GM18511 (cell line): Measurements from ENCODE around the gene MYL11.
"Not testable (repeated sequence)": the region's sequence is repeated elsewhere in the genome, so short reads cannot be mapped to it uniquely, and the experiment has no call there.

Experiments
- ATAC-seq: cut with Tn5 transposase; IDR thresholded peaks from one replicate; pipeline ENCODE4 v1.9.1; 2021; ENCODE audit warnings: mild to moderate bottlenecking, moderate library complexity; ENCODE audit not compliant: unreplicated experiment

Gene MYL11, protein sequence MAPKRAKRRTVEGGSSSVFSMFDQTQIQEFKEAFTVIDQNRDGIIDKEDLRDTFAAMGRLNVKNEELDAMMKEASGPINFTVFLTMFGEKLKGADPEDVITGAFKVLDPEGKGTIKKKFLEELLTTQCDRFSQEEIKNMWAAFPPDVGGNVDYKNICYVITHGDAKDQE

DNA sequence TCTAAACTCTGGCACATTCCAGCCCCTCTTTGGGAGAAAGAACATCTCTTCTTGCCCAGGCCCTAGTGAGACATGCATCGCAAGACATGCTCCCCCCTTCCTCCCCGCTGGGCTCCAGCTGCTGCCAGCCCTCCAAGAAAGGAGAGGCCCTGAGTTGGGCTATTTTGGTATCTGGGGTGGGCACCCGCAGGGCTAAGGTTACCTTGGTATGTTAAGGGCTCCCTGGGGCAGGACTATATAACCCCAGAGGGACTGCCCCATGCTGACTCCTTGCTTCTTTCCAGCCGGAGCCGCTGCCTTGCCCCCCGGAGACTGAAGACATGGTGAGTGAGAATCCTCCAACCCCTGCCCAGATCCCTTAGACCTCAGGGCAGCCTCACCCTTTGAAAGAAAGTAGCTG lies at the start of gene MYL11:
Gene MYL11, plus strand, starts transcription at position 265 of the 400 bp plus-strand sequence. Its CDS starts 56 bp downstream, at position 321.
- no peak for ATAC-seq

DNA sequence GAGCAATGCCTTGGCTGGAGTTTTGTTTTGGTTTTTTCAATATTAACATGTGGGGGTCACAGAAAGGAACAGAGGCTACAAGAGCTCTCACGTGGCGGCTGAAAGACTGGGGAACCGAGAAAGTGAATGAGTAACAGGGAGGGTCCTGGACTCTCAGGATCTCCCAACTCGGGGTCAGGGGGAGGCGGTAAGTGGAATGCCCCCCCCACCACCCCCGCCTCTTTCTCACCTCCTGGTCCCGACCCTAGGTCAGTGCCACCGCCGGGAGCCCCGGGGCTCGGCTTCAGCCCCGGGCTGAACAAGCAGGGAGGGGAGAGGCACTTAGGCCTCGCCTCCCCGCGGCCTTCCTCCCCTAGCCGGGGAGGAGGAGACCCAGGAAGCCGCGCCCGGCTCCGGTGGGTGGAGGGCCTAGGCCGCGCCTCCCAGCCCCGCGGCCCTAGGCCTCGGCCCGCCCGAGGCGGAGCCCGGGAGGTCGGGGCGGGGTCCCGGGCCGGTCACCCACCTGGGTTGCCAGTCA lies 40.1 kb upstream of the MYL11 start:
- peak; percentile 88 for ATAC-seq

DNA sequence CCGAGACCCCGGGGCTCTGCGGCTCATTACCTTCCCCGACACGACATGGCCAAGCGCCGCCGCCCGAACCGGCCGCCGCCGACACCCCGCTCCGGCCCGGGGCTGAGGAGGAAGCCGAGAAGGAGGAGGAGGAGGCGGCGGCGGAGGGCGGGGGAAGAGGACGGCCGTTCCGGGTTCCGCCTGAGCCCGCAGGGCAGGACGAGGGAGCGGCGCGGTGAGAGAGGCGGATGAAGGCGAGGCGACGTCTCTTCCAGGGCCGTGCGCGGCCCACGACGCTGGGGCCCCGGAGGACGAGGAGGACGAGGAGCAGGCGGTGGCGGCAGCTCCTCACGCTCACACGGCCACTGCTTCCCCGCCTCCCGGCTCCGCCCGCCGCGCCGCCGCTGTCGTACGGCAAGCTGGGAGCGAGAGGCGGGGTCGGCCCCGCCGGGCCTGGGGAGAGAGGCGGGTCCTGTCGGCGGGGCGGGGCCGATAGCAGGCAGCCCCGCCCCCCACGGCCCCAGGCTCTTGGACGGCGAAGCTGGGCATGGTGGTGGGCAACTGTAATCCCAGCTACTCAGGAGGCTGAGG lies 39.5 kb upstream of the MYL11 start:
- ATAC-seq: peak; percentile 74

DNA sequence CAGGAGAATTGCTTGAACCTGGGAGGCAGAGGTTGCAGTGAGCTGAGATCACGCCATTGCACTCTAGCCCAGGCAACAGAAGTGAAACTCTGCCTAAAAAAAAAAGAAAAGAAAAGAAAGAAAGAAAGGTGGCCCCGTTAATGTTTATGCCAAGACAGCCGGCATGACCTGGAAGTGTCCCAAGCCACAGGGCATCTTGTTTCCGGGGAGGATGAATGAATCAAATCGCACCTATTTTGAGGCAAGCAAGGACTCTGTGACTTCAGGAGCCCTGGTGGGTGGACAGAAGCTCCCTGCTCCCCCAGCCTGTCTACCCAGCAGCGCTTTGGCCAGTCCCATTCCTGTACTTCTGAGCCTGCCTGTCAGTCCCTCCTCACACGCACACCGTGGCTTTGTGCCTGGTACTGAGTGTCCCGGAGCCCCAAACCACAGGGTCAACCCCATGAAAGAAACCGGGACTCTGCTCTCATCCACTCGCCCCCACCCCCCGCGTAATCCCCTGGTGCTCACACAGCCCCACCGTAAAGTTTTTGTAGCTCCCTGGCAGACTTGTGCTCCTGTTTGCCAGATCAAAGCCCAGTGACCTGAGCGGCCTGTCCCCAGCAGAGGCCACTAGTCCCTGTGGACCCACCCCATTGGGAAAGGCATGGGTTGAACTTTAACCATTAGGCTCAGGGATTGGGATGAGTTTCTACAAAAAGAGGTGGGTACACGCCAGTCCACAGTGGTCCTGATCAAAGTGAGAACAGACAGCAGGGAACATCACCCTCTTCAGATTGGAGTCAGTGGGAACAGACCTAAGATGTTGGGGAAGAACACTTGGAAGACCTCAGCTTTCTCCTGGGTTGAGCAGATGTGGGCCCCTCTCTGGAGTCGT lies 38.8 kb upstream of the MYL11 start:
- ATAC-seq: peak; percentile 23

DNA sequence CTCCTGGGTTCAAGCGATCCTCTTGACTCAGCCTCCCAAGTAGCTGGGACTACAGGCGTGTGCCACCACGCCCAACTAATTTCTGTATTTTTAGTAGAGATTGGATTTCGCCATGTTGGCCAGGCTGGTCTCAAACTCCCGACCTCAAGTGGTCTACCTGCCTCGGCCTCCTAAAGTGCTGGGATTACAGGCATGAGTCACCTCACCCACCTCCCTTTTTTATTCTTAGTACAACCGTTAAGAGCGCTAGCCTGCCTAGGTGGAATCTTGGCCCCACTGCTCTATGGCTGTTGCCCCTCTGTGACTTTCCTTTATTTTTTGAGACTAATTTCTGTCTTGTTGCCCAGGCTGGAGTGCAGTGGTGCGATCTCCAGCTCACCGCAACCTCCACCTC lies 36.6 kb upstream of the MYL11 start:
- not testable (repeated sequence) for ATAC-seq

DNA sequence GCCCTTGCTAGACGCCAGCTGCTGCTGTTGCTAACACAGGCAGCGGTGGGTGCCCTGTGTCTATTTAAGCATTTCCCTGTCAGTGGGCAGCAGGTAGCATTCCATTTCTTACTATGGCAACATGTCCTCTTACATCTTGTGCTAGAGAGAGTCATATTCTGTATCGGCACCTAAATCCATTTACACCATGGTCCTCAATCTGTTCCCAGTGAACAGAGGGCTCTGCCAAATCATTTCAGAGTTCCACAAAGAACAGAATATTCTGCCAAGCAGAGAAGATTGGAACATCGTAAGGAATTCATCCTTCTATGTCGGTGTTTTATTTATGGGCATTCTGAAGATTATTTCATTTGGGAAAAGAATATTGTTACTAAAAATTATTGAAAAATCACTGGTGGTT lies 35.9 kb upstream of the MYL11 start:
- ATAC-seq: not testable (repeated sequence)

DNA sequence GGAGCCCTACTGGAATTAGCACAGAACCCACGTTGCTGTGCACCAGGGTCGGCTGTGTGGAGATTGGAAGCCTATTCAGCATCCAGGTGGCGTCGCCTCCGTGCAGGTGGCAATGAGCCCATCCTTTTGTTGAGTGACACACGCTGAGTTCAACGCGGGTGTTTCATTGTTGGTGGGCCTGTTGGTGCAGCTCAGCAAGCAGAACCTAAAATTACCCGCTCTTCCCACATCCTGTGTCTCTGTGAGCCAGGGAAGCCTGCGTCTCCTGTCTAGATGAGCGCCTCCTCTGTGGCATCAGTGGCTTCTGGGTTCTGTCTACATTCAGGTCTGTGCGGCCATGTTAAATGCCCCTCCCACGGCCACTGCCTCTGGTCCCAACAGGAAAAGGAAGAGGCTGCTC lies 34.0 kb upstream of the MYL11 start:
- no peak for ATAC-seq

DNA sequence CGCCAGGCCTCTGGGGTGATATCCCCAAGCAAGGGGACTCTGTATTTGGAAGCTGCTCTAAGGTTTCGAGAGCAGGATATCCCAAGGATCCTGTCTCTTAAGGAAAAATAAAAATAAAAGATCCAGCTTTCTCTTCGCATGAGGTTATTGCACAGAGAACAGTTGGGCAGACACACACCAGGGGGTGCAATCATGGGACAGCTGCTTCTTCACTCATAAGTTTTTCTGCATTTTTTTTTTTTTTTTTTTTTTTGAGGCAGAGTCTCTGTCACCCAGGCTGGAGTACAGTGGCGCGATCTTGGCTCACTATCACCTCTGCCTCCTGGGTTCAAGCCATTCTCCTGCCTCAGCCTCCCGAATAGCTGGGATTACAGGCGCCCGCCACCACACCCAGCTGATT lies 32.6 kb upstream of the MYL11 start:
- not testable (repeated sequence) for ATAC-seq

DNA sequence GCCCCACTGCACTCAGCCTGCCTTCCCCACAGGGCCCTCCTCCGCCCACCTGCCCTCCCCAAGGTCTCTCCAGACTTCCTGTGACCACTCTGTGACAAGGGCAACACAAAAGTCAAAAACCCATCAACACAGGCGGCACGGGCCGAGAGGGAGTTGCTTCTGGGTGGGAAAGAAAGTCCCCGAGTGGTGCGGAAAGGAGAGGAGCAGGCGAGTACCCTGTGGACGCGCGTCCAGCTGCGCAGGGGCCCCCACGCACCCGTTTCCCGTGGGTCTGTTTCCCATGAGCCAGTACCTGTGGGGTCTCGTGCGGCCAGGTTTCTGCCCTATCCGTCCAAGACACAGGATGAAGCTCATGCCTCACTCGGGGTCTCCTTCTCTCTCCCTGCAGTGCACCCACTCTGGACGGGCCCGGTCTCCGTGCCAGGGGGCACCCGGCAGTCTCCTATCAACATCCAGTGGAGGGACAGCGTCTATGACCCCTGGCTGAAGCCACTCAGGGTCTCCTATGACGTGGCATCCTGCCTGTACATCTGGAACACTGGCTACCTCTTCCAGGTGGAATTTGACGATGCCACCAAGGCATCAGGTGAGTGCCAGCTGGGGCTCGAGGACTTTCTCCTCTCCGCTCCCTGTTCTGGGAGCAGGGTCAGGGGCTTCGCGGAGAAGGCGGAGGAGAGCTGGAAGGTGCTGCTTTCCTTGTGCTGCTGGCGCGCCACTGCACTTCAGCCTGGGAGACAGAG lies 31.7 kb upstream of the MYL11 start:
- ATAC-seq: no peak

DNA sequence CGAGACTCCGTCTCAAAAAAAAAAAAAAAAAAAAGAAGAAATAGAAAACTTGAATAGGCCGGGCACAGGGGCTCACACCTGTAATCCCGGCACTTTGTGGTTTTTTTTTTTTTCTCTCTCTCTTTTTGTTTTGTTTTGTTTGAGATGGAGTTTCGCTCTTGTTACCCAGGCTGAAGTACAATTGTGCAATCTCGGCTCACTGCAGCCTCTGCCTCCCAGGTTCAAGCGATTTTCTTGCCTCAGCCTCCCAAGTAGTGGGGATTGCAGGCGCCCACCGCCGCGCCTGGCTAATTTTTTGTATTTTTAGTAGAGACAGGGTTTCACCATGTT lies 31.1 kb upstream of the MYL11 start:
- not testable (repeated sequence) for ATAC-seq

DNA sequence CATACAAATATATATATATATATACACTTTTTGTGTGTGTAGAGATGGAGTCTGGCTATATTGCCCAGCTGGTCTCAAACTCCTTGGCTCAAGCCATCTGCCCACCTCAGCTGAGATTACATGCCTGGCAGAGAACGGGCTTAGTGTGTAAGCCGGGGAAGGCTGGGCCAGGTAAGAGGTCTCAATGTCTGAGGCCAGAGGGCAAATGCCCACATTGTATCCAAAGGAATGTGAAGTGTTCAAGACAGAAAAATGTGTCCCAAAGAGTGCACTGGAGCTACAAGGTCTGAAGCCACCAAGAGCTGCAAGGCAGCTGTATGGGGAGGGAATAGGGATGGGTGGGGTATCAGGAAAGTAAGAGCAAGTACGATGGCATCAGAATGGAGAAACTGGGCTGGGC lies 28.3 kb upstream of the MYL11 start:
- no peak for ATAC-seq

DNA sequence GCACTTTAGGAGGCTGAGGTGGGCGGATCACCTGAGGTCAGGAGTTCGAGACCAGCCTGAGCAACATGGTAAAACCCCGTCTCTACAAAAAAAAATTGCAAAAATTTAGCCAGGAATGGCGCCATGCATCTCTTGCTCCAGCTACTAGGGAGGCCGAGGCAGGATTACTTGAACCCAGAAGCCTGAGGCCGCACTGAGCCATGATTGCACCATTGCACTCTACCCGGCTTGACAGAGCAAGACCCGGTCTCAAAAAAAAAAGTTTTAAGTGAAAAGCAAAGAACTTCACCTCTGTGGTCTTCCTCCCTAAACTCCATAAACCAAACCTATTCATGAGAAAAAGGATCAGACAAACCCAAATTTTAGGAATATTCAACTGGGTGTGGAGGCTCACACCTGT lies 26.5 kb upstream of the MYL11 start:
- no peak for ATAC-seq

DNA sequence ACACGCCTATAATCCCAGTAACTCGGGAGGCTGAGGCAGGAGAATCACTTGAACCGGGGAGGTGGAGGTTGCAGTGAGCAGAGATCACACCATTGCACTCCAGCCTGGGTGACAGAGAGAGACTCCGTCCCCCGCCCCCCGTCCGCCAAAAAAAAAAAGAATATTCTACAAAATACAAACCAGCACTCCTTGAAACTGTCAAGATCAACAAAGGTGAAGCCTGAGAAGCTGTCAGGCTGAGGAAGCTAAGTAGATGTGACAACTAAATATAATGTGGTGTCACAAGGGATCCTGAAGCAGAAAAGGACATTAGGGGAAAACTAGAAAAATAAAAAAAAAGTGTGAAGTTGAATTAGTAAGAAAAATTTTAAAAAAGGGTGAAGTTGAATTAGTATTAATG lies 25.7 kb upstream of the MYL11 start:
- no peak for ATAC-seq

DNA sequence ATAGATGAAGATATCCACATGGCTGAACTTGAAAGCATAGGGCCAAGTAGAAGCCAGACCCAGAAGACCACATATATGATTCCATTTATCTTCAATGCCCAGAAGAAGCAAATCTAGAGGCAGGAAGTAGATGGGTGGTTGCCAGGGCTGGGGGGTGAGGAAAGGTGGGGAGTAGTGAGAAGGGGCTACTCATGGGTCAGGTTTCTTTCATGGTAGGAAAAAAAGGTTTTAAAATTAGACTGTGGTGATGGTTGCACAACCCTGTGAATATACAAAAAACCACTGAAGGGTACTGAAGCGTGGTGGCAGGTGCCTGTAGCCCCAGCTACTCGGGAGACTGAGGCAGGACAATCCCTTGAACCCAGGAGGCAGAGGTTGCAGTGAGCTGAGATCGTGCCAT lies 24.9 kb upstream of the MYL11 start:
- peak; percentile 54 for ATAC-seq

DNA sequence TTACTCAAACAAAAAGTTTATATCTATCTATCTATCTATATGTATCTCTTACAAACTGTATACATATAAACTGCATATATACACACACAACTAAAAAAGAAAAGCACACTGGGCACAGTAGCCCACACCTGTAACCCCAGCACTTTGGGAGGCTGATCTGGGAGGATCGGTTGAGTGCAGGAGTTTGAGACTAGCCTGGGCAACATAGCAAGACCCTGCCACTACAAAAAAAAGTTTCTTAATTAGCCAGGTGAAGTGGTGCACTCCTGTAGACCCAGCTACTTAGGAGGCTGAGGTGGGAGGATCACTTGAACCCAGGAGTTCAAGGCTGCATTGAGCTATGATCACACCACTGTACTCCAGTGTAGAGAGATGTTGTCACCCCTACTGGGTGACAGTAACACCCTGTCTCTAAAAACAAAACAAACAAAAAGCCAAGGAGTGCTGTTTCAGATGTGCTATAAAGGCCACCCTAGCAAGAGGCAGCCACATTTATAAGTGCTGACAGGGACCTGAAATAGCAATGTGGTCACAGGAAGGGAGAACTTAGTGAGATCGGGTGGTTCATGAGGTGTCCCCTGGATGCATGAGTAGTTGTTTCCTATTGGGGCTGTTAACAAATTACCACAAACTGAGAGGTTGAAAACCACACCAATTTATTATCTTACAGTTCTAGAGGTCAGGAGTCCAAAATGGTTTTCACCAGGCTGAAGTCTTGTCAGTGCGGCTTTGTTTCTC lies 24.3 kb upstream of the MYL11 start:
- peak; percentile 59 for ATAC-seq

DNA sequence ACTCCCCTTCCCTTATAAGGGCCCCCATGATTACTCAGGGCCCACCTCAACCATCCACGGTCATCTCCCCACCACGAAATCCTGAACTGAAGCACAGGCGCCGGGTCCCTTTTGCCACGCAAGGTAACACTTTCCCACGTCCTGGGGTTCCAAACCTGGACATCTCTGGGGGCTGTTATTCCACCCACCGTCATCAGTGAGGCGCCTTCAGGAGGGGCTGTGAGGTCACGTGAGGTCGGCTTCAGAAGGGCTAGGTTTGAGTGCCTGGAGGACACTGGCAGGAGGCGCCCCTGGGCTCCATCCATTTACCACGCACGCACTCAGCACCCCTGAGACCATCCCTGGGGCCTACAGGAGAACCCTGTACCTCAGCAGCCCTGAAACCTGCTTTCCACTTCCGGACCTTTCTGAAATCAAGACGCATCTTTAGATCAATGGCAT lies 23.6 kb upstream of the MYL11 start:
- ATAC-seq: no peak

DNA sequence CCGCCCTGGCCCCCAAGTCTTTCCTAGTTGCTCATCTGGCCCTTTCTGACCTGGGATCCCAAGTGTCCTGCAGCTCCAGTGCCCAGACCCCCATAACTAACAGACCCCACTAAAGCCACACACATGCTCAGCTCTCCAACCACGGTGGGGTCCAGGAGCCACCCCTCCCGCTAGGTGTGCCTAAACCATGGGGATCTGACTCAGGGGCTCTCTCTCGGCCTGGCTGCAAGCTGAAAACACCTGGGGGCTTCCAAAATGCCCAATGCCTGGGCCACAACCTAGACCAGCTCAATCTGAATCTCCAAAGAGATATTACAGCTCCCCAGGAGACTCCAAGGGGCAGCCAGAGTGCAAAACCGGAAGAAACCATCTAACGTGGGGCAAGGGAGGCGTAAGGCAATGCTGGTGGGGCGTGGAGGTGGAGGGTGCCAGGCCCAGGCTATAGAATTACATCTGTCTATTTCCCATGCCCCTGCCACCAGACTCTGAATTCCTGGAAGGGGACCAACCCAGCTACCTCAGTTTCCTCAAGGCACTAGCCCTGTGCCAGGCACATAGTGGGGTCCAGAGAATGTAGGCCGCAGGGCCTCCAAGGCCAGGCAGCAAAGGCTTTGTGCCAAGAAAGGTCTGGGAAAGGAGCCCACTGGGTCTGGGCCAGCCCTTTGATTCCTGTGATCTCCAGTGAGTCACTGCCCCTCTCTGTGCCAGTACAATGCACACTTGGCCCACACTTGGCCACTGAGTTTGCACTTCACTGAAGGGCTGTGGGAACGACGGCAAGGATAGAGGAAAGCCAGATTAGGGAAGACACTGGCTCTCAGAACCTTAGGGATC lies 22.8 kb upstream of the MYL11 start:
- no peak for ATAC-seq

DNA sequence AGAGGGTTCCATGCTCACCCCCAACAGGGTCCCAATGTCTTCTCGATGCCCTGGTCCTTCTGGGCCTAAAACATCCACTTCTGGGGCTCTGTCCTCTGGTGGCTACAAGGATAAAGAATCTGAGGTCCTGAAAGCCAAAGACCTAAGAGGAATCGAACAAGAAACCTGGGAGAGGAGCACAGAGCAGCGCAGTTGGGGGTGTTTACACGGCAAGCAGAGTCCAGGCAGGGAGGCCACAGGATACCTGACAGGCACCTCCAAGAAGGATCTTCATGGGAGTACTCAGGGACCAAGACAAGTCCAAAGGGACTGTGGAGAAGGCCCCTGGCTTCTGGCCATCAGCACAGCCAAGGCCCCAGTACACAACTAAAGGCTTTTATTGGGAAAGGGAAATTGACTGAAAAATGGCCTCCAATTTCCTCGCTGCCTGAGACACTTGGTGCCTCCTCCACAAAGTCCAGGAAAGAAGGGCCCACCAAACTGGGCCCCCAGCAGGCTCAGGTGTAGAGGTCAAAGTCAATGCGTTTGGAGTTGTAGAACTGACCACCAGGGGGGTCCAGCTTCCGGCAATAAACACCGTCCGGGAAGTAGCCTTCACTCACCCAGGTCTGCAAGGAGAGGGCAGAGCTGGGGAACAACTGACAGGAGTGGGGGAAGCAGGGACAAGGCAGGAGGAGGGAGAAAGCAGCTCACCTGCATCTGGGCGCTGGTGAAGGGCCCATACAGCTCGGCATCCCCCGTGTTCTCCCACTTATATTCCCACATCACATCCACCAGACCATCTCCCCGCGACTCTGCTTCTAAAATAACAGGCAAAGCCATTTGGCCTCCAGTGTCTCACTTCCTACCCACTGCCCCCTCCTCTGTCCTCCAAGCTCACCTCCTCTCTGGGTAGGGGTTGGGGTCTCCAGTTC lies 21.9 kb upstream of the MYL11 start:
- ATAC-seq: no peak
